ENCODE results near the gene MALRD1. TPM values are rescaled to one million over a fixed set of nuclear protein-coding genes. Genes with fewer than 3 reads are reported as not detected.

The MALRD1 gene
- total RNA-seq, 1 experiment from 2014 or later, result 0.50 TPM

DNA sequence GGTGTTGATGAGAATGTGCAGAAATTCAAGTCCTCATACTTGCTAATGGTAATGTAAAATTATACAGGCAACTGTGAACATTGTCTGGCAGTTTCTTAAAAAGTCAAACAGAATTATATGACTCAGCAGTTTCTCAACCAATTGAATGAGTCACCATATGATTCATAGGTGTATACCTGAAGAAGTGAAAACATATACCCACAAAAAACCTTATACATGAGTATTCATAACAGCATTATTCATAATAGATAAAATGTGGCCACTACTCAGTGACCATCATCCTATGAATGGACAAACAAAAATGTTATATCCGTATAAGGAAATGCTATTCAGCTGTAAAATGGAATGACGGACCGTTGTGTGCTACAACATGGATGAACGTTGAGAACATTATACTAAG, 253.5 kb downstream of the MALRD1 start:
- no peak for DNase-seq (ENCODE audit: low spot score)
- no peak overlapping the region for H3K27ac Mint-ChIP-seq
- H3K4me3 Mint-ChIP-seq, result no peak overlapping the region
- H3K9me3 Mint-ChIP-seq, result no peaks in the 10 kb centered on the region
- H3K27me3 Mint-ChIP-seq (ENCODE audit: low read depth), result no peaks in the 10 kb centered on the region
- POLR2A ChIA-PET, result no interaction called here
- H3K4me1 Mint-ChIP-seq, result peaks cover 9% of the 10 kb centered on the region
- TF ChIP-seq, protein P1, sequence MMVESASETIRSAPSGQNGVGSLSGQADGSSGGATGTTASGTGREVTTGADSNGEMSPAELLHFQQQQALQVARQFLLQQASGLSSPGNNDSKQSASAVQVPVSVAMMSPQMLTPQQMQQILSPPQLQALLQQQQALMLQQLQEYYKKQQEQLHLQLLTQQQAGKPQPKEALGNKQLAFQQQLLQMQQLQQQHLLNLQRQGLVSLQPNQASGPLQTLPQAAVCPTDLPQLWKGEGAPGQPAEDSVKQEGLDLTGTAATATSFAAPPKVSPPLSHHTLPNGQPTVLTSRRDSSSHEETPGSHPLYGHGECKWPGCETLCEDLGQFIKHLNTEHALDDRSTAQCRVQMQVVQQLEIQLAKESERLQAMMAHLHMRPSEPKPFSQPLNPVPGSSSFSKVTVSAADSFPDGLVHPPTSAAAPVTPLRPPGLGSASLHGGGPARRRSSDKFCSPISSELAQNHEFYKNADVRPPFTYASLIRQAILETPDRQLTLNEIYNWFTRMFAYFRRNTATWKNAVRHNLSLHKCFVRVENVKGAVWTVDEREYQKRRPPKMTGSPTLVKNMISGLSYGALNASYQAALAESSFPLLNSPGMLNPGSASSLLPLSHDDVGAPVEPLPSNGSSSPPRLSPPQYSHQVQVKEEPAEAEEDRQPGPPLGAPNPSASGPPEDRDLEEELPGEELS (CRISPR knock-in tag; IDR thresholded peaks at IDR 0.05), result no peak
- TF ChIP-seq, protein P2, sequence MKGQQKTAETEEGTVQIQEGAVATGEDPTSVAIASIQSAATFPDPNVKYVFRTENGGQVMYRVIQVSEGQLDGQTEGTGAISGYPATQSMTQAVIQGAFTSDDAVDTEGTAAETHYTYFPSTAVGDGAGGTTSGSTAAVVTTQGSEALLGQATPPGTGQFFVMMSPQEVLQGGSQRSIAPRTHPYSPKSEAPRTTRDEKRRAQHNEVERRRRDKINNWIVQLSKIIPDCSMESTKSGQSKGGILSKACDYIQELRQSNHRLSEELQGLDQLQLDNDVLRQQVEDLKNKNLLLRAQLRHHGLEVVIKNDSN (CRISPR knock-in tag; IDR thresholded peaks at IDR 0.05), result no peak
- TF ChIP-seq ZBTB21 (CRISPR knock-in tag; IDR thresholded peaks at IDR 0.05; ENCODE audit: borderline replicate concordance) (no peak), SMAD3 (CRISPR knock-in tag; IDR thresholded peaks at IDR 0.05; ENCODE audit: borderline replicate concordance) (no peak), NFATC4 (CRISPR knock-in tag; IDR thresholded peaks at IDR 0.05) (no peak), PRRX2 (CRISPR knock-in tag; IDR thresholded peaks at IDR 0.05) (no peak), ESRRA (CRISPR knock-in tag; IDR thresholded peaks at IDR 0.05; ENCODE audit: borderline replicate concordance) (no peak), TCF7 (CRISPR knock-in tag; IDR thresholded peaks at IDR 0.05; ENCODE audit: low read depth) (no peak), ZNF317 (CRISPR knock-in tag; IDR thresholded peaks at IDR 0.05; ENCODE audit: borderline replicate concordance, low read depth) (no peak)
- TF ChIP-seq, protein P3, sequence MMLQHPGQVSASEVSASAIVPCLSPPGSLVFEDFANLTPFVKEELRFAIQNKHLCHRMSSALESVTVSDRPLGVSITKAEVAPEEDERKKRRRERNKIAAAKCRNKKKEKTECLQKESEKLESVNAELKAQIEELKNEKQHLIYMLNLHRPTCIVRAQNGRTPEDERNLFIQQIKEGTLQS (CRISPR knock-in tag; conservative IDR thresholded peaks at IDR 0.05), result no peak
- TF ChIP-seq, protein P4, sequence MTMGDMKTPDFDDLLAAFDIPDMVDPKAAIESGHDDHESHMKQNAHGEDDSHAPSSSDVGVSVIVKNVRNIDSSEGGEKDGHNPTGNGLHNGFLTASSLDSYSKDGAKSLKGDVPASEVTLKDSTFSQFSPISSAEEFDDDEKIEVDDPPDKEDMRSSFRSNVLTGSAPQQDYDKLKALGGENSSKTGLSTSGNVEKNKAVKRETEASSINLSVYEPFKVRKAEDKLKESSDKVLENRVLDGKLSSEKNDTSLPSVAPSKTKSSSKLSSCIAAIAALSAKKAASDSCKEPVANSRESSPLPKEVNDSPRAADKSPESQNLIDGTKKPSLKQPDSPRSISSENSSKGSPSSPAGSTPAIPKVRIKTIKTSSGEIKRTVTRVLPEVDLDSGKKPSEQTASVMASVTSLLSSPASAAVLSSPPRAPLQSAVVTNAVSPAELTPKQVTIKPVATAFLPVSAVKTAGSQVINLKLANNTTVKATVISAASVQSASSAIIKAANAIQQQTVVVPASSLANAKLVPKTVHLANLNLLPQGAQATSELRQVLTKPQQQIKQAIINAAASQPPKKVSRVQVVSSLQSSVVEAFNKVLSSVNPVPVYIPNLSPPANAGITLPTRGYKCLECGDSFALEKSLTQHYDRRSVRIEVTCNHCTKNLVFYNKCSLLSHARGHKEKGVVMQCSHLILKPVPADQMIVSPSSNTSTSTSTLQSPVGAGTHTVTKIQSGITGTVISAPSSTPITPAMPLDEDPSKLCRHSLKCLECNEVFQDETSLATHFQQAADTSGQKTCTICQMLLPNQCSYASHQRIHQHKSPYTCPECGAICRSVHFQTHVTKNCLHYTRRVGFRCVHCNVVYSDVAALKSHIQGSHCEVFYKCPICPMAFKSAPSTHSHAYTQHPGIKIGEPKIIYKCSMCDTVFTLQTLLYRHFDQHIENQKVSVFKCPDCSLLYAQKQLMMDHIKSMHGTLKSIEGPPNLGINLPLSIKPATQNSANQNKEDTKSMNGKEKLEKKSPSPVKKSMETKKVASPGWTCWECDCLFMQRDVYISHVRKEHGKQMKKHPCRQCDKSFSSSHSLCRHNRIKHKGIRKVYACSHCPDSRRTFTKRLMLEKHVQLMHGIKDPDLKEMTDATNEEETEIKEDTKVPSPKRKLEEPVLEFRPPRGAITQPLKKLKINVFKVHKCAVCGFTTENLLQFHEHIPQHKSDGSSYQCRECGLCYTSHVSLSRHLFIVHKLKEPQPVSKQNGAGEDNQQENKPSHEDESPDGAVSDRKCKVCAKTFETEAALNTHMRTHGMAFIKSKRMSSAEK (CRISPR knock-in tag; IDR thresholded peaks at IDR 0.05; ENCODE audit: borderline replicate concordance), result no peak
- TF ChIP-seq, protein P5, sequence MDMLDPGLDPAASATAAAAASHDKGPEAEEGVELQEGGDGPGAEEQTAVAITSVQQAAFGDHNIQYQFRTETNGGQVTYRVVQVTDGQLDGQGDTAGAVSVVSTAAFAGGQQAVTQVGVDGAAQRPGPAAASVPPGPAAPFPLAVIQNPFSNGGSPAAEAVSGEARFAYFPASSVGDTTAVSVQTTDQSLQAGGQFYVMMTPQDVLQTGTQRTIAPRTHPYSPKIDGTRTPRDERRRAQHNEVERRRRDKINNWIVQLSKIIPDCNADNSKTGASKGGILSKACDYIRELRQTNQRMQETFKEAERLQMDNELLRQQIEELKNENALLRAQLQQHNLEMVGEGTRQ (CRISPR knock-in tag; IDR thresholded peaks at IDR 0.05), result no peak
- TF ChIP-seq, protein P6, sequence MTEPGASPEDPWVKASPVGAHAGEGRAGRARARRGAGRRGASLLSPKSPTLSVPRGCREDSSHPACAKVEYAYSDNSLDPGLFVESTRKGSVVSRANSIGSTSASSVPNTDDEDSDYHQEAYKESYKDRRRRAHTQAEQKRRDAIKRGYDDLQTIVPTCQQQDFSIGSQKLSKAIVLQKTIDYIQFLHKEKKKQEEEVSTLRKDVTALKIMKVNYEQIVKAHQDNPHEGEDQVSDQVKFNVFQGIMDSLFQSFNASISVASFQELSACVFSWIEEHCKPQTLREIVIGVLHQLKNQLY (CRISPR knock-in tag; IDR thresholded peaks at IDR 0.05), result no peak
- CTCF ChIA-PET, result no interaction called here
- no peak for ATAC-seq
- no peaks in the 10 kb centered on the region for H3K36me3 Mint-ChIP-seq

DNA sequence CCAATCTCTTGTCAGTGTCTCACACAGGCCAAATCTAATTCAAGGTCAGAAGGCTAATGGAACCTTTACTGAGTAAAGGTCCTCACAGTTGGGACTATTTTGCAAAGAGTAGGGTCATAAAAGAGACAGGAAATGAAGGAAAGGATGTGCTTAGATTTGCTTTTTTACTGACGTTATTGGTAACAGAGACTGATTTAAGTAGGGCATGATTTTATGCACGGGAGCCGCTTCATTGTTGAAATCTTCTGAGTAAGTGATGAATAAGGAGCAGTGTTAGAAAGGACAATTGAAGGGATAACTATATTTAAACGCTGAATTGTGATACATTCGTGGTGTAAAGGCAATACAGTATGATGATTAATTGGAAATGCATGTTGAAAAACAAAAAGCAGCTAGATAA, 261.5 kb downstream of the MALRD1 start:
- no peaks in the 10 kb centered on the region for H3K9me3 Mint-ChIP-seq
- CTCF ChIA-PET, result interaction anchor here (0.5 kb wide), 1 partner anchor 1411 kb away, joined by 4 read pairs; no protein-coding TSS in a partner anchor
- POLR2A ChIA-PET, result no interaction called here
- ATAC-seq (no peak; the same call in 1 of the 2 replicates), DNase-seq (ENCODE audit: low spot score) (no peak)
- H3K36me3 Mint-ChIP-seq, result no peaks in the 10 kb centered on the region
- no peak overlapping the region for H3K4me3 Mint-ChIP-seq
- TF ChIP-seq EMX1 (CRISPR knock-in tag; IDR thresholded peaks at IDR 0.05) (no peak), CREB1 (CRISPR knock-in tag; IDR thresholded peaks at IDR 0.05) (no peak), ZNF396 (CRISPR knock-in tag; IDR thresholded peaks at IDR 0.05; ENCODE audit: borderline replicate concordance) (no peak)
- no peak overlapping the region for H3K27ac Mint-ChIP-seq
- H3K27me3 Mint-ChIP-seq (ENCODE audit: low read depth), result no peaks in the 10 kb centered on the region
- H3K4me1 Mint-ChIP-seq, result peaks cover 8% of the 10 kb centered on the region
